Panc1 (cell line): ENCODE data around the gene EIPR1. TPM values are rescaled to one million over a fixed set of nuclear protein-coding genes. Genes with fewer than 3 reads are reported as not detected.

Experiments used
- ATAC-seq: fragments of 200-7000 bp; cut with Tn5 transposase; 2 replicates; pipeline ENCODE4 v1.9.1; 2020; ENCODE audit warnings: mild to moderate bottlenecking, moderate library complexity
- BruUV-seq: library from RNA; stranded (reverse); fragments of 400-500 nt; replicated peaks from 2 replicates; lab custom pipeline; 2021; lab: Mats Ljungman, UMichigan
- CTCF ChIA-PET: fragments of 300-600 bp; sonication (Branson Sonifier 250); formaldehyde crosslinking; loops from one replicate; lab custom pipeline; 2022; ENCODE audit warnings: antibody characterized with exemption; lab: Charles Lee
- POLR2A ChIA-PET: fragments of 300-600 bp; sonication (Branson Sonifier 250); formaldehyde crosslinking; loops from one replicate; lab custom pipeline; 2022; ENCODE audit warnings: antibody characterized with exemption; lab: Charles Lee
- DNase-seq: peaks from one replicate; pipeline ENCODE4 v3.0.0-alpha.2; 2010; ENCODE audit warnings: low read depth, low spot score
- H3K27ac ChIP-seq: 2 replicates; pipeline ENCODE4 v1.5.1; 2011; ENCODE audit warnings: mild to moderate bottlenecking, low read length, inconsistent platforms
- H3K27me3 ChIP-seq: fragments of 200-500 bp; sonication (Bioruptor generic); 2 replicates; pipeline ENCODE4 v1.6.0; 2014; ENCODE audit warnings: low read length, inconsistent platforms; ENCODE audit not compliant: control insufficient read depth, insufficient read depth
- H3K36me3 ChIP-seq: fragments of 200-500 bp; sonication (Bioruptor generic); 2 replicates; pipeline ENCODE4 v1.5.1; 2014; ENCODE audit warnings: inconsistent platforms, mild to moderate bottlenecking, low read length, moderate library complexity; ENCODE audit not compliant: control insufficient read depth, insufficient read depth
- H3K4me1 ChIP-seq: 2 replicates; pipeline ENCODE4 v1.5.1; 2011; ENCODE audit warnings: inconsistent platforms, mild to moderate bottlenecking, low read length, moderate library complexity; ENCODE audit not compliant: control insufficient read depth, insufficient read depth
- H3K4me3 ChIP-seq, 2 experiments: 2 replicates each; pipeline ENCODE4 v1.5.1; 2011 to 2012; ENCODE audit warnings: low read depth in 2 of 2, low read length in 2 of 2, mild to moderate bottlenecking in 2 of 2, inconsistent platforms in 1 of 2, moderate library complexity in 1 of 2
- H3K9me3 ChIP-seq: fragments of 200-500 bp; sonication (Bioruptor generic); 2 replicates; pipeline ENCODE4 v1.5.1; 2014; ENCODE audit warnings: low read depth, mild to moderate bottlenecking, inconsistent platforms, low read length, moderate library complexity; ENCODE audit not compliant: control insufficient read depth, insufficient read depth
- POLR2AphosphoS5 ChIP-seq: IDR thresholded peaks from 2 replicates; pipeline ENCODE4 v1.6.1; 2012; ENCODE audit warnings: mild to moderate bottlenecking, low read depth, low read length, moderate library complexity
- SIN3A ChIP-seq: IDR thresholded peaks from 2 replicates; pipeline ENCODE4 v1.6.1; 2012; ENCODE audit warnings: low read depth, mild to moderate bottlenecking, low read length, moderate library complexity, borderline replicate concordance; ENCODE audit not compliant: insufficient read depth
- TCF7L2 ChIP-seq: IDR thresholded peaks from 2 replicates; pipeline ENCODE4 v1.6.1; 2011; ENCODE audit warnings: mild to moderate bottlenecking, low read depth, low read length, inconsistent platforms
- in situ Hi-C: cut with HindIII; loops from 2 replicates; pipeline ENCODE4 v1.10.0; 2016; ENCODE audit warnings: low sequenced_read_pairs, low pct_unique_long_range_greater_than_20kb
- intact Hi-C: fragments of 100-400 bp; cut with micrococcal nuclease; formaldehyde crosslinking; loops from one replicate; pipeline ENCODE4 v1.10.0; 2022; ENCODE audit not compliant: unreplicated experiment
- total RNA-seq: library from RNA; stranded (reverse); gene quantifications from one replicate; pipeline ENCODE4 v1.2.1, GENCODE V29; 2021; ENCODE audit not compliant: unreplicated experiment
- TF ChIP-seq, protein P1 (sequence below), 2 experiments: IDR thresholded peaks; 2 replicates each; pipeline ENCODE4 v1.6.1; 2011 to 2012; ENCODE audit warnings: low read depth in 2 of 2, control low read depth in 1 of 2, low read length in 1 of 2, mild to moderate bottlenecking in 1 of 2, moderate library complexity in 1 of 2; ENCODE audit not compliant: insufficient read depth in 1 of 2
- TF ChIP-seq, protein P2 (sequence below): fragments of 450-650 bp; IDR thresholded peaks from 2 replicates; pipeline ENCODE4 v1.5.1; 2017; ENCODE audit warnings: mild to moderate bottlenecking

The EIPR1 gene
- total RNA-seq, 1 experiment from 2014 or later: 26.7 TPM

DNA sequence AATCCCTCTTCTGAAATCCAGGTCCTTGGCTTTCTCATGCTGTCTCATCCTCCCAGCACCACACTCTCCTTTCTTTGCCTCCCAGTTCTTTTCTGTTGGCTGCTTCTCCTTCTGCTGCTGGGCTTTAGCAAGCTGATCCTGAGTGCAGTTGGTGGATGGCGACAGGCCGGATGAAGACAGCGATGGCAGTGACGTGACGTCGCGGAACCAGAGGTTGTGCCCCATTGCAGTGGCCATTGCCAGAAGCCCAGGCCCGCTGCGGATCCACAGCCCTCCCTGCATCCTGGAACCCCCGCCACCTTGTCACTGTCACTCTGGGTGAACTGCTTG, 75.2 kb downstream of the EIPR1 start:
- ATAC-seq (no peak), DNase-seq (no peak)
- Histone ChIP-seq H3K4me3 (no peak overlapping the region), H3K4me1 (peaks cover 4% of the 10 kb centered on the region; the same call in 1 of the 2 replicates), H3K27ac (no peak overlapping the region), H3K27me3 (no peaks in the 10 kb centered on the region), H3K9me3 (no peaks in the 10 kb centered on the region), H3K36me3 (no peaks in the 10 kb centered on the region)
- in situ Hi-C loops (no loop called here), intact Hi-C loops (no loop called here)
- POLR2A ChIA-PET: no interaction called here
- no peak for TF ChIP-seq POLR2AphosphoS5
- TF ChIP-seq, protein P1, sequence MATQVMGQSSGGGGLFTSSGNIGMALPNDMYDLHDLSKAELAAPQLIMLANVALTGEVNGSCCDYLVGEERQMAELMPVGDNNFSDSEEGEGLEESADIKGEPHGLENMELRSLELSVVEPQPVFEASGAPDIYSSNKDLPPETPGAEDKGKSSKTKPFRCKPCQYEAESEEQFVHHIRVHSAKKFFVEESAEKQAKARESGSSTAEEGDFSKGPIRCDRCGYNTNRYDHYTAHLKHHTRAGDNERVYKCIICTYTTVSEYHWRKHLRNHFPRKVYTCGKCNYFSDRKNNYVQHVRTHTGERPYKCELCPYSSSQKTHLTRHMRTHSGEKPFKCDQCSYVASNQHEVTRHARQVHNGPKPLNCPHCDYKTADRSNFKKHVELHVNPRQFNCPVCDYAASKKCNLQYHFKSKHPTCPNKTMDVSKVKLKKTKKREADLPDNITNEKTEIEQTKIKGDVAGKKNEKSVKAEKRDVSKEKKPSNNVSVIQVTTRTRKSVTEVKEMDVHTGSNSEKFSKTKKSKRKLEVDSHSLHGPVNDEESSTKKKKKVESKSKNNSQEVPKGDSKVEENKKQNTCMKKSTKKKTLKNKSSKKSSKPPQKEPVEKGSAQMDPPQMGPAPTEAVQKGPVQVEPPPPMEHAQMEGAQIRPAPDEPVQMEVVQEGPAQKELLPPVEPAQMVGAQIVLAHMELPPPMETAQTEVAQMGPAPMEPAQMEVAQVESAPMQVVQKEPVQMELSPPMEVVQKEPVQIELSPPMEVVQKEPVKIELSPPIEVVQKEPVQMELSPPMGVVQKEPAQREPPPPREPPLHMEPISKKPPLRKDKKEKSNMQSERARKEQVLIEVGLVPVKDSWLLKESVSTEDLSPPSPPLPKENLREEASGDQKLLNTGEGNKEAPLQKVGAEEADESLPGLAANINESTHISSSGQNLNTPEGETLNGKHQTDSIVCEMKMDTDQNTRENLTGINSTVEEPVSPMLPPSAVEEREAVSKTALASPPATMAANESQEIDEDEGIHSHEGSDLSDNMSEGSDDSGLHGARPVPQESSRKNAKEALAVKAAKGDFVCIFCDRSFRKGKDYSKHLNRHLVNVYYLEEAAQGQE (IDR thresholded peaks at IDR 0.05; ENCODE audit: insufficient read depth in 1 of 2, low read depth in 2 of 2, low read length in 1 of 2): no peak
- TF ChIP-seq SIN3A: no peak
- no peak for TF ChIP-seq TCF7L2
- TF ChIP-seq, protein P2, sequence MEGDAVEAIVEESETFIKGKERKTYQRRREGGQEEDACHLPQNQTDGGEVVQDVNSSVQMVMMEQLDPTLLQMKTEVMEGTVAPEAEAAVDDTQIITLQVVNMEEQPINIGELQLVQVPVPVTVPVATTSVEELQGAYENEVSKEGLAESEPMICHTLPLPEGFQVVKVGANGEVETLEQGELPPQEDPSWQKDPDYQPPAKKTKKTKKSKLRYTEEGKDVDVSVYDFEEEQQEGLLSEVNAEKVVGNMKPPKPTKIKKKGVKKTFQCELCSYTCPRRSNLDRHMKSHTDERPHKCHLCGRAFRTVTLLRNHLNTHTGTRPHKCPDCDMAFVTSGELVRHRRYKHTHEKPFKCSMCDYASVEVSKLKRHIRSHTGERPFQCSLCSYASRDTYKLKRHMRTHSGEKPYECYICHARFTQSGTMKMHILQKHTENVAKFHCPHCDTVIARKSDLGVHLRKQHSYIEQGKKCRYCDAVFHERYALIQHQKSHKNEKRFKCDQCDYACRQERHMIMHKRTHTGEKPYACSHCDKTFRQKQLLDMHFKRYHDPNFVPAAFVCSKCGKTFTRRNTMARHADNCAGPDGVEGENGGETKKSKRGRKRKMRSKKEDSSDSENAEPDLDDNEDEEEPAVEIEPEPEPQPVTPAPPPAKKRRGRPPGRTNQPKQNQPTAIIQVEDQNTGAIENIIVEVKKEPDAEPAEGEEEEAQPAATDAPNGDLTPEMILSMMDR: no peak
- CTCF ChIA-PET: no interaction called here
- BruUV-seq: no TSS peak

DNA sequence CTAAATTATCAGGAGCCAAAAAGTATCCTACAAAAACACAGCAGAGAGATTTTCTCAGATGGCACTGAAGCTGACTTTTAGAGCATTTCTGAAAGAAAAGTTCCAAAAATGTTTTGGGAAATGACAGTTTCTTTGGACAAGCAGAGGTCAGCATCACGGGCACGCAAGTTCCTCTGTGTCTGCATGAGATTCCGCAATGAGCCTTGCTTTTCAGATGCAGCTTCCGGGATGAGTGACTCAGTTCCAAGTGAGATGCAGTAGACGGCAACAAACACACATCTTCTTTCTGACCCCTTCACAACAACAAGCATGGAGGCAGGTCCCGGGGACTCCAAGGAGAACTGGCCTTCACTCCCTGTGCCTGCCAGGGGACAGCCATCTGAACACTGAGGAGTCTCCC, 76.6 kb downstream of the EIPR1 start:
- no peak for ATAC-seq
- in situ Hi-C loops (no loop called here), intact Hi-C loops (no loop called here)
- no peaks in the 10 kb centered on the region for H3K36me3 ChIP-seq
- TF ChIP-seq POLR2AphosphoS5: no peak
- TF ChIP-seq, protein P1 (IDR thresholded peaks at IDR 0.05; ENCODE audit: insufficient read depth in 1 of 2, low read depth in 2 of 2, low read length in 1 of 2): no peak
- TF ChIP-seq SIN3A: no peak
- TF ChIP-seq, protein P2: no peak
- TF ChIP-seq TCF7L2: no peak
- H3K27ac ChIP-seq: no peak overlapping the region
- POLR2A ChIA-PET: no interaction called here
- no peaks in the 10 kb centered on the region for H3K9me3 ChIP-seq
- H3K4me3 ChIP-seq: no peak overlapping the region
- no peaks in the 10 kb centered on the region for H3K27me3 ChIP-seq
- H3K4me1 ChIP-seq: peaks cover 4% of the 10 kb centered on the region; the same call in 1 of the 2 replicates
- BruUV-seq: no TSS peak
- CTCF ChIA-PET: no interaction called here
- DNase-seq: no peak
